HG03457 (cell line): ENCODE results near the gene ACP4.
"Not testable (repeated sequence)": the region's sequence is repeated elsewhere in the genome, so short reads cannot be mapped to it uniquely, and the experiment has no call there.

Source experiments
- ATAC-seq: cut with Tn5 transposase; IDR thresholded peaks from one replicate; pipeline ENCODE4 v1.9.1; 2021; ENCODE audit warnings: moderate number of reproducible peaks; ENCODE audit not compliant: unreplicated experiment

Gene ACP4, protein sequence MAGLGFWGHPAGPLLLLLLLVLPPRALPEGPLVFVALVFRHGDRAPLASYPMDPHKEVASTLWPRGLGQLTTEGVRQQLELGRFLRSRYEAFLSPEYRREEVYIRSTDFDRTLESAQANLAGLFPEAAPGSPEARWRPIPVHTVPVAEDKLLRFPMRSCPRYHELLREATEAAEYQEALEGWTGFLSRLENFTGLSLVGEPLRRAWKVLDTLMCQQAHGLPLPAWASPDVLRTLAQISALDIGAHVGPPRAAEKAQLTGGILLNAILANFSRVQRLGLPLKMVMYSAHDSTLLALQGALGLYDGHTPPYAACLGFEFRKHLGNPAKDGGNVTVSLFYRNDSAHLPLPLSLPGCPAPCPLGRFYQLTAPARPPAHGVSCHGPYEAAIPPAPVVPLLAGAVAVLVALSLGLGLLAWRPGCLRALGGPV

DNA sequence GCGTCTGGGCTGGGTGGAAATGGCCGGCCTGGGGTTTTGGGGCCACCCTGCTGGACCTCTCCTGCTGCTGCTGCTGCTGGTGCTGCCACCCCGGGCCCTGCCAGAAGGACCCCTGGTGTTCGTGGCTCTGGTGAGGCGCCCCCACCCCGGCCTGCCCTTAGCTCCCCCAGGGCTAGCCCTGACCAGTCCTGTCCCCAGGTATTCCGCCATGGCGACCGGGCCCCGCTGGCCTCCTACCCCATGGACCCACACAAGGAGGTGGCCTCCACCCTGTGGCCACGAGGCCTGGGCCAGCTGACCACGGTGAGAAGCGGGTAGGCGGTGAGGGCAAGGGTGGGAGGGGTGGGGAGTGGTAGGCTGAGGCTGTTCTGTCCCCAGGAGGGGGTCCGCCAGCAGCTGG is at the start of gene ACP4:
ACP4 (plus strand) TSS at position 20 of the 400 bp plus-strand sequence; CDS start at position 20, 0 bp downstream.
- ATAC-seq, result no peak

DNA sequence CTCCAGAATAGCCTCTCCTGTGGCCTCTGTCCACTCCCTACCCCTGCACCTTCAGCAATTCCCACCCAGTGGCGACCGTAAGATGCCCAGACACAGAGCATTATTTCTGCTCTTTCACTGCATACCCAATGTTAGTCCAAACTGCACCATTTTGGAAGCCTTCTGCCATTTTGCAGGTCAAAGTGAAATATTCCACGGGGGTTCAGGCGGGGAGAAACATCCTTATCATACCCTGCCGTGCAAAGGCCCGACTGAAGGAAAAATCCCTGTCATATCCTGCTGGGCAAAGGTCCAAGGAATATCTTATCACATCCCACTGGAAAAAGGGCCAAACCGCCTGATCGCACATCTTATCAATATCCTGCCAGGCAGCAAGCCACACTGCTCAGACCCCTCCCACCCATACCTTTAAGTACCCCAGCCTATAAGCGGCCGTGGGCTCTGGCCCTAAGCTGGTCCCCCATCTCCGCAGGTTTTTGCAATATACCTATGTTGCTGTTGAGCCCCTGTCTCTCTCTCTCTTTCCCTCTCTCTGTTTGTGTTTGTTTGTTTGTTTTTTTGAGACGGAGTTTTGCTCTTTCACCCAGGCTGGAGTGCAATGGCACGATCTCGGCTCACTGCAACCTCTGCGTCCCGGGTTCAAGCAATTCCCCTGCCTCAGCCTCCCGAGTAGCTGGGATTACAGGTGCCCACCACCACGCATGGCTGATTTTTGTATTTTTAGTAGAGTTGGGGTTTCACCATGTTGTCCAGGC is 48.9 kb upstream of the ACP4 start:
- ATAC-seq, result no peak

DNA sequence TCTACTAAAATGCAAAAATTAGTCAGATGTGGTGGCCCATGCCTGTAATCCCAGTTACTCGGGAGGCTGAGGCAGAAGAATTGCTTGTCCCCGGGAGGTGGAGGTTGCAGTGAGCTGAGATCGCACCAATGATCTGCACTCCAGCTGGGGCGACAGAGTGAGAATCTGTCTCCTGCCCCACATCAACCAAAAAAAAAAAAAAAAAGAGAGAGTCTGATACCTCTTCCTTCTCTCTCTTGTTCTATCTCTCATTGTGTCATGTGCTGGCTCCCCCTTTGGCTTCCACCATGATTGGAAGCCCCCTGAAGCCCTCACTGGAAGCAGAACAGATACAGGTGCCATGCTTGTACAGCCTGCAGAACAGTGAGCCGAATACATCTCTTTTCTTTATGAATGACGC is 46.7 kb upstream of the ACP4 start:
- no peak for ATAC-seq

GRCh38 chr19:50745221-50745620 is 45.0 kb upstream of the ACP4 start:
- no peak for ATAC-seq

- not testable (repeated sequence) for ATAC-seq
Observed at GRCh38 chr19:50747141-50747540, 43.1 kb upstream of the ACP4 start.

GRCh38 chr19:50749490-50749889 is 40.7 kb upstream of the ACP4 start:
- no peak for ATAC-seq

DNA sequence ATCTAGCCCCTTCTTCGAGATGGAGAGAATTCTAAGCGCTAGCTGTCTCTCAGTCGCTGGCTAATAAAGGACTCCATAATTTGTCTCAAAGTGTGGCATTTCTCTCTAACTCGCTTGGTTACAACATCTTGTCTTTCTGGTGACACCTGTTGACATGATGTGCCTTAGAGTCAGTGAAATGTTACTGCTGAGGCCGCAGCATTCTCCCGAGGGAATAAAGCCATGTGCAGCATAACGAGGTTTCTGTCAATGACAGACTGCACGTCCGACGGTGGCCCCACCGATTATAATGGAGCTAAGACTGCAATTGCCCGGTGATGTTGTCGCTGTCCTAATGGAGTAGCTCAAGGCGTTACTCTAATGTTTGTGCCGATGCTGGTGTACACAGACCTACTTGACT is 40.2 kb upstream of the ACP4 start:
- ATAC-seq, result no peak

DNA sequence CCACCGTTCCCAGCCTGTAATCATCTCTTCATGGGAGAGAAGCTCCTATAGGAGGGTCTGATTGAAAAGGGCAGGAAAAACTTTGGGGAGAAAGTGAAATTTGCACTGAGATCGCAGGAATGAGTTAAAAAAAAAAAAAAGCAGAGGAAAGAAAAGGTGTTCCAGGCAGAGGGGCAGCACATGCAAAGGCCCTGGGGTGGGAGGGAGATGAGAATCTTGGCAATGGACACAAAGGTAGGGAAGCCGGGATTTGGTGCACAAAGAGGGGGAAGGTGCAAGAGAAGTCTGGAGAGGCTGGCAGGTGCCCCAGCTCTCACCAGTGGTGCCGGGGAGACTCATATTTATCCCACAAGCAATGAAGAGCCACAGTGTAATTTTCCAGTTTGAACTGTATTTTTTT is 36.3 kb upstream of the ACP4 start:
- no peak for ATAC-seq

DNA sequence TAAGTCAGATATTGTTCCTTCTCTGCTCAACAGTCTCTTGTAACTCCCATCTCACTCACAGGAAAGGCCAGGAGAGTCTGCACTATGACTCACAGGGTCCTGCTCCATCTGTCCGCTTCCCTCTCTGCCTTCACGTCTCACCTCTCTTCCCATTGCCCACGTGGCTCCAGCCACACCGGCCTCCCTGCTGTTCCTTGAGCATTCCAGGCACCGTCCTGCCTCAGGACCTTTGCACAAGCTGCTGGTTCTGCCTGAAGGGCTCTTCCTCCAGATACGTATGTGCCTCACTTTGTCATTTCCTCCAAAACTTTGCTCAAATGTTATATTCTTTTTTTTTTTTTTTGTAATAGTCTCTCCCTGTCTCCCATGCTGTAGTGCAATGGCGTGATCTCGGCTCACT is 34.0 kb upstream of the ACP4 start:
- not testable (repeated sequence) for ATAC-seq

GRCh38 chr19:50757624-50758023 is 32.6 kb upstream of the ACP4 start:
- not testable (repeated sequence) for ATAC-seq

GRCh38 chr19:50759076-50759475 is 31.1 kb upstream of the ACP4 start:
- not testable (repeated sequence) for ATAC-seq

DNA sequence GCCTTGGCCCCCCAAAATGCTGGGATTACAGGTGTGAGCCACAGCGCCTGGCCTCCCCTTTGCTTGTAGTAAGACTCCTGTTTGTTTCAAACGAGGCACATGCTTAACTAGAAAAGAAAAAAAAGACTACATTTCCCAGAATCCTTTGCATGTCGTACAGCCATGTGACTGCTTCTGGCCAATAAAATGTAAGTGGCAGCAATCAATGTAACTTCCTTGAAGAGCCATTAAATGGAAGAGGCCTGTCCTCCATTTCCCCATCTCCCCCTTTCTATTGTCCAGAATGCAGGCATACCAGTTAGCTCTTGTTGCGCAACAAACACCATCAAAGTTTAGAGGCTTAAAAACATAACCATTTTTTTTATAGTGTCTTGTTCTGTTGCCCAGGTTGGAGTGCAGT is 30.3 kb upstream of the ACP4 start:
- no peak for ATAC-seq

- not testable (repeated sequence) for ATAC-seq
Observed at GRCh38 chr19:50761501-50761900, 28.7 kb upstream of the ACP4 start.

DNA sequence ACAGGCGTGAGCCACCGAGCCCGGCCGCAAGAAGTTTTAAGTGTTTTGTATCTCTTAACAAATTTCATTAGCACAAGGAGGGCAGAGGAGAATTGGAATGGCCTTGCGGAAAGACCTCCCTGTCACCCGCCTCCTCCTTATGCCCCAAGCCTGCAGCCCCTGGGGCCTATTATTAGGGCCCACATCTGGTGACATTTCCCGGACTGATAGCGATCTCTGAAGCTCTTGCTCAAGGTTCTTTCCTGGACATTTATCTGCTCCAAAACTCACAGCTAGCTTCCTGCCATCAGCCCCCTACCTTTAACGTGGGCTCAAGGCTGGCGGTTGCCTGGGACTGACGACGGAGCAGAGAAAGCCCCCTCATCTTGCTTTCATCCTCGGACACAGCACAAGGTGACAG is 26.7 kb upstream of the ACP4 start:
- not testable (repeated sequence) for ATAC-seq

DNA sequence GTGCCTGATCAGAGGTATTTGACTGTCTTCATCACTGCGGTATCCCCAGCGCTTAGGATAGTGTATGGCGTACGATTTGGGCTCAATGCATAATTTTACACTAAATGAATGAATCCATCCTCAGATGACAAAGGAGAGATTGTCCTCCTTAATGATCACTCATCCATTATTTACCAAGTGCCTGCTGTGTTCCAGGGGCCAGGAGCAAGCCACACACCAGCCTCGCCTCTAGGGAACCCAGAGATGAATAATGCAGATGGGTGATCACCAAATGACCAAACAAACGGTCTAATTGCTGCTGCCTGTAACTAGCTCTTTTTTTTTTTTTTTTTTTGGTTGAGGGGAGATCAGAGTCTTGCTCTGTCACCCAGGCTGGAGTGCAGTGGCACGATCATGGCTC is 25.8 kb upstream of the ACP4 start:
- ATAC-seq, result no peak

GRCh38 chr19:50766746-50767145 is 23.5 kb upstream of the ACP4 start:
- ATAC-seq, result not testable (repeated sequence)

DNA sequence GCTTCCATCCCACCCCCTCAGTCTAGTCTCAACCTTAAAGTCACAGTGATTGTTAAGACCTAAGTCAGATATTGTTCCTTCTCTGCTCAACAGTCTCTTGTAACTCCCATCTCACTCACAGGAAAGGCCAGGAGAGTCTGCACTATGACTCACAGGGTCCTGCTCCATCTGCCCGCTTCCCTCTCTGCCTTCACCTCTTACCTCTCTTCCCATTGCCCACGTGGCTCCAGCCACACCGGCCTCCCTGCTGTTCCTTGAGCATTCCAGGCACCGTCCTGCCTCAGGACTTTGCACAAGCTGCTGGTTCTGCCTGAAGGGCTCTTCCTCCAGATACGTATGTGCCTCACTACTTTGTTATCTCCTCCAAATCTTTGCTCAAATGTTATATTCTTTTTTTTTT is 23.0 kb upstream of the ACP4 start:
- not testable (repeated sequence) for ATAC-seq

DNA sequence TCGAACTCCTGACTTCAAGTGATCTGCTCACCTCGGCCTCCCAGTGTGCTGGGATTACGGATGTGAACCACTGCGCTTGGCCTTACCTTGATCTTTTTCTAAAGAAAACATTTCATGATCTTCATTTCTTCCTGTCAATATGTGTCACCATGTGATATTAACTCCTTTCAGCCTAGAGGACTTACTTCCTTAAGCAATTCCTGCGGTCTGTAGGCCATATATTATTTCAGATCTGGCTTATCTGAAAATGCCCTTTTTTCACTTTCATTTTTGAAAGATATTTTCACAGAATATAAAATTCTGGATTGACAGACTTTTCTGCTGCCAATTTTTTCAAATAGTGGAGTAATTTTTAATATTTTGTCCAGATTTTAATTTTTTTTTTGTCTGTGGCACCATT is 21.9 kb upstream of the ACP4 start:
- ATAC-seq, result no peak

GRCh38 chr19:50770164-50770563 is 20.1 kb upstream of the ACP4 start, which contains the start of gene GPR32:
TSS of gene GPR32 (plus strand) at chr19:50770464. CDS start at chr19:50770601, 137 bp downstream.
- not testable (repeated sequence) for ATAC-seq

DNA sequence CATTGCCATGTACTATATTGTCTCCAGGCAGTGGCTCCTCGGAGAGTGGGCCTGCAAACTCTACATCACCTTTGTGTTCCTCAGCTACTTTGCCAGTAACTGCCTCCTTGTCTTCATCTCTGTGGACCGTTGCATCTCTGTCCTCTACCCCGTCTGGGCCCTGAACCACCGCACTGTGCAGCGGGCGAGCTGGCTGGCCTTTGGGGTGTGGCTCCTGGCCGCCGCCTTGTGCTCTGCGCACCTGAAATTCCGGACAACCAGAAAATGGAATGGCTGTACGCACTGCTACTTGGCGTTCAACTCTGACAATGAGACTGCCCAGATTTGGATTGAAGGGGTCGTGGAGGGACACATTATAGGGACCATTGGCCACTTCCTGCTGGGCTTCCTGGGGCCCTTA is 19.3 kb upstream of the ACP4 start:
- ATAC-seq, result no peak

DNA sequence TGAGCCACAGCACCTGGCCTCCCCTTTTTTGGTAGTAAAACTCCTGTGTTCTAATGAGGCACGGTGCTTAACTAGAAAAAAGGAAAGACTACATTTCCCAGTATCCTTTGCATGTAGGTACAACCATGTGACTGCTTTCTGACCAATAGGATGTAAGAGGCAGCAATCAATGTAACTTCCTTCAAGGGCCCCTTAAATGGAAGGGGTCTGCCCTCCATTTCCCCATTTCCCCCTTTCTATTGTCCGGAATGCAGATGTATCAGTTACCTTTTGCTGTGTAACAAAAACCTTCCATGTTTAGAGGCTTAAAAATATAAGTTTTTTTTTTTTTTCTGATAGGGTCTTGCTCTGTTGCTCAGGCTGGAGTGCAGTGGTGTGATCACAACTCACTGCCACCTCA is 17.7 kb upstream of the ACP4 start:
- ATAC-seq, result no peak

DNA sequence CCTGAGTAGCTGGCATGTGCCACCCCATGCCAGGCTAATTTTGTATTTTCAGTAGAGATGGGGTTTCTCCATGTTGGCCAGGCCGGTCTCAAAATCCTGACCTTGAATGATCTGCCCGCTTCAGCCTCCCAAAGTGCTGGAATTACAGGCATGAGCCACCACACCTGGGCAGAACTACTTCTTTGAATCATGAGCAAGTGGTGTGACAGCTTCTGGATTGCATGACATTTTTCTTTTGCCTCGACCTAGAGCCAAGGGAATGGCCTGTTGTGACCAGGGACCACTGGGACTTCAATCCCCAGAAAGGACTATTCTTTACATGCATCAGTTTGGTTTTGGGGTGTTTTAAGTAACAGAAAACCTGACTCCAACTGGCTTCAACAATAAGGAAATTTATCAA is 17.3 kb upstream of the ACP4 start:
- not testable (repeated sequence) for ATAC-seq
